Hematopoietic multipotent progenitor cell (in vitro differentiated cells): Measurements from ENCODE around the gene TSLP. TPM values are rescaled to one million over a fixed set of nuclear protein-coding genes. Genes with fewer than 3 reads are reported as not detected.

Source experiments
- DNase-seq, 3 donors: peaks; one replicate each; pipeline ENCODE4 v3.0.0-alpha.2; 2011 to 2015; ENCODE audit warnings: low read depth in 2 of 3, low spot score in 2 of 3
- total RNA-seq: library from RNA; depleted of rRNA; stranded (reverse); fragments of >200 nt; gene quantifications from one replicate; pipeline ENCODE4 v1.2.3, GENCODE V29; 2012

TSLP gene
- total RNA-seq = under 0.01 TPM

- DNase-seq = no peak
These were observed at the start of gene TSLP for GRCh38 chr5:111071413-111071812. TSLP (plus strand) TSS chr5:111071713; CDS start chr5:111071891, 178 bp downstream.

- no peak for DNase-seq
These were observed 49.2 kb upstream of the TSLP start for GRCh38 chr5:111022301-111022700.

DNA sequence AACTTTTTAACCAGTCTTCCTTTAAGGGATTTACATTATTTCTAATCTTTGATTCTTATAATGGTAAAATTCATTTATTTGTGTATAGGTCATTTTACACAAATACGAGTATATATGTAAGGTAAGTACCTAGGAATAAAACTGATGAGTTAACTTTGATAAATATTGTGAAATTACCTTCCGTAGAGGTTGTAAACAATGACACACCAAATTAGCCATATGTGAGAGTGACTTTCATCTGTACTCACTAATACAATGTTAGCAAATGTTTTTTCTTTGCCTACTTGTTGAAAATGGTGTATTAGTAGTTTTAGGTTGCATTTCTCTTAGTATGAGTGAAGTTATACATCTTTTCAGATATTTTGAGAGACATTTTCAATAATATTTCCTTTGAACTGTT, 42.6 kb upstream of the TSLP start:
- DNase-seq = no peak

DNA sequence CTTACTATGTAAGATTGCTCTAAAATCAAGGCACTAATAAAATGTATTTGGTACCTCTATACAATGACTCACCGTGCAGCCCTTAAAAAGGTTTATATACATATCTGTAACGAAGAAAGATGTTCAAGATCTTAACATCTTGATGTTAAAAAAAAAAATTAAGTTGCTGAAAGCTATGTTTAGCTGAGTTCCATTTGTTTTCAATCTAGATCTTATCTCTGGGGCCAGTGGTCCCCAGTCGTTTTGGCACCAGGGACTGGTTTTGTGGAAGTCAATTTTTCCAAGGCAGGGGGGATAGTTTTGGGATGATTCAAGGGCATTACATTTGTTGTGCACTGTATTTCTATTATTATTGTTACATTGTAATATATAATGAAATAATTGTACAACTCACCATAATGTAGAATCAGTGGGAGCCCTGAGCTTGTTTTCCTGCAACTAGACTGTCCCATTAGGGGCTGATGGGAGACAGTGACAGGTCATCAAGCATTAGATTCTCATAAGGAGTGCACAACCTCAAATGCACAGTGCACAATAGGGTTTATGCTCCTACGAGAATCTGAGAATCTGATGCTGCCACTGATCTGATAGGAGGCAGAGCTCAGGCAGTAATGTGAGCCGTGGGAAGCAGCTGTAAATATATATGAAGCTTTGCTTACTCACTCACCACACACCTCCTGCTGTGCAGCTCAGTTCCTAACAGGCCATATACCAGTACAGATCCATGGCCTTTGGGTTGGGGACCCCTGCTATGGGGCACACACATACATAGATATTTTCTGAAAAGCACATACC, 27.6 kb upstream of the TSLP start:
- no peak for DNase-seq

- DNase-seq = no peak
These were observed 13.4 kb upstream of the TSLP start for GRCh38 chr5:111058064-111058463.

DNA sequence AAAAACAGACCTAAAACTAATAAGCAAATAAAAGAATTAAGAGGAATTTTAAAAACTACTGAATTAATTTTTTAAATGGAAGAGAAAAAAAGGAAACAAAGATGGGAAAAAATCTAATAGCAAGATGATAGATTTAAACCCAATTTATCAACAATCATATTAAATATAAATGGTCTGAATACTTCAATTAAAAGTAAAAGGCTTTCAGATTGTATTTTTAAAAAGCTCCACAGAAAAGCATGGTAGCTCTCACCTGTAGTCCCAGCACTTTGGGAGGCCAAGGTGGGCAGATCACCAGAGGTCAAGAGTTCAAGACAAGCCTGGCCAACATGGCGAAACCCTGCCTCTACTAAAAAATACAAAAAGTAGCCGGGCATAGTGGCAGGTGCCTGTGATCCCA, 11.3 kb upstream of the TSLP start:
- DNase-seq = no peak

DNA sequence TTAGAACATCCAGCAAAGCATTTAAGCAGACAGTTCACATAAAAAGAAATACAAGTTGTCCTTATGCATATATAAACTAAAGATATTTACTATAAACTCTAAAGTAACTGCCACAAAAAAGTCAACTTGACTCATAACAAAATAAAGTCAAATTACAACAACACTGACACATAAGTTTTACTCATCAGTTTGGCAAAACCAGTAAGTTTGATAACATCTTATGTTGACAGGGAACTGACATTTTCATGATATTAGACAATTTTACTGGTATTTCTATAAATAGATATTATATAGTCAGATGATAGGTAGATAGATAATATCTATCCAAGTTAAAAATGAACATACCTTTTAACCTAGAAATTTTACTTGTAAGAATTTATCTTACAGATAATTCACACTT, 9.9 kb upstream of the TSLP start:
- DNase-seq = no peak

DNA sequence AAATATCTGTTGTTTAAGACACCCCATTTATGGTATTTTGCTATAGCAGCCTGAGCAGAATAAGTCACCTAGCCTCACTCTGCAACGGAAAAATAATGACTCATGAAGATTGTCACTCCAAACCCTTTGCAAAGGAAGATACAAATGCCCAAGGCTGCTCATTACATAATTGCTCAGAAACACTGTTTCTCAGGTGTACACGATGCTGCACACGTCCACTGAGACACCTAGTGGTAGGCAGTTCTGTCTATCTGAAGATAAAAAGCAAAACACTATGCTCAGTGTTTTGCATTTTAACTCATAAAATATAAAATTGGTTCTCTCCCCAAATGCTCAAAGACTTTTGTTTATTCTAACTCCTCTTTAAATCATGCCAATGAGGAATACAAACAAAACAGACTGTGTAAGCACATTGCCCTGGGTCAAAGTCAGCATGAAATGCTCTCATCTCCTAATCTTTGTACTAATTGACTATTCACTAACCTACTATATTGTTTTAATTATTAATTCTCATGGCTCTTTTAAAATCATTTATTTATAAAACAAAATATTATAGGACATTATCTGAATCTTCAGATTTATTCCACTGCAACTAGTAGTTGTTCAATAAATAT, 7.7 kb upstream of the TSLP start:
- no peak for DNase-seq

DNA sequence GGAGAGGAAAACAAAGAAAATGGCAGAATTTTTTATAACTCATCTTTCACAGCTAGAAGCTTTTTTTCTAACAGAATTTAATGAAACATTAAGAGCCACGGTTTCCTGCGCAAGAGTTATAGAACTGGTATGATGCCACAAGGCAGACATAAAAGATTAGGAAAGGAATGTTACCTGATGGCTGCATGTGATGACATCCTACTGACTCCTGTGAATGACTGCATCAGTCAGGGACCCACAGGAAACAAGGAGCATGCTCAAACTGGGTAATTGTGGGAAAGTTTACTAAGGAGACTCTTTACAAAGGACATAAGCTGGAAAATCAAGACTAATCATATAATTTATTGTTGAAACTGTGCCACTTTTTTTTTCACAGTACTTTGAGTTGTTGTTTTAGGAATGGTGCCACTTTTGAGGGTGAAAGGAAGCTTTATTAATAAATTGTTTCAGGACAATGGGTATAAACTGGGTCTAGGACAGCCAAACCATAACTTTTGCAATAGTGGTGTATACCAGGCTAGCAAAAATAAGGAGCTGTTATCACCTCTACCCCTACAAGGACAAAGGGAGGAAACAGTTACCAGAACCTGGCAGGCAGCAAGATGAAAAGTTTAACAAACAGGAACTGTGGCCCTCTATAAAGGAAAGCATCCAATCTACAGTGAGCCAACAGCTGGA, 5.1 kb upstream of the TSLP start:
- no peak for DNase-seq

DNA sequence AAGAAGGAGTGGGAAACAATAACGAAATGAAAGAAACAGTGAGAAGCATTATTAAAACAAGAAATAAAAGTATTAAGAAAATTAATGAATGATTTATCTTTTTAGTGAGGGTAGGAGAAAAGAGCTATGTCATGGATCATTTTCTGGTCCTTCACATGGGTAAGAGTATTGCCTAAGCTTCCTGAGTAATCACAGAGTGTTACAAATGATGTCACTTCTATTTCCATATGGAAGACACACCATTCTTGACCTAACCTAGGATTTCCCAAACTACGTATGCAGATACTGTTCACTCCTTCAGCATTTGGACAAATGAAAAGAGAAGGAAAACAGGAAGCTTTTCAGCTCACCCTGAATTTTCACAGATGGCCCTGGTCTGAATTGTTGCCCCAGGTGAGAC, 3.3 kb upstream of the TSLP start:
- DNase-seq = no peak

GRCh38 chr5:111069839-111070238, 1.7 kb upstream of the TSLP start:
- no peak for DNase-seq

DNA sequence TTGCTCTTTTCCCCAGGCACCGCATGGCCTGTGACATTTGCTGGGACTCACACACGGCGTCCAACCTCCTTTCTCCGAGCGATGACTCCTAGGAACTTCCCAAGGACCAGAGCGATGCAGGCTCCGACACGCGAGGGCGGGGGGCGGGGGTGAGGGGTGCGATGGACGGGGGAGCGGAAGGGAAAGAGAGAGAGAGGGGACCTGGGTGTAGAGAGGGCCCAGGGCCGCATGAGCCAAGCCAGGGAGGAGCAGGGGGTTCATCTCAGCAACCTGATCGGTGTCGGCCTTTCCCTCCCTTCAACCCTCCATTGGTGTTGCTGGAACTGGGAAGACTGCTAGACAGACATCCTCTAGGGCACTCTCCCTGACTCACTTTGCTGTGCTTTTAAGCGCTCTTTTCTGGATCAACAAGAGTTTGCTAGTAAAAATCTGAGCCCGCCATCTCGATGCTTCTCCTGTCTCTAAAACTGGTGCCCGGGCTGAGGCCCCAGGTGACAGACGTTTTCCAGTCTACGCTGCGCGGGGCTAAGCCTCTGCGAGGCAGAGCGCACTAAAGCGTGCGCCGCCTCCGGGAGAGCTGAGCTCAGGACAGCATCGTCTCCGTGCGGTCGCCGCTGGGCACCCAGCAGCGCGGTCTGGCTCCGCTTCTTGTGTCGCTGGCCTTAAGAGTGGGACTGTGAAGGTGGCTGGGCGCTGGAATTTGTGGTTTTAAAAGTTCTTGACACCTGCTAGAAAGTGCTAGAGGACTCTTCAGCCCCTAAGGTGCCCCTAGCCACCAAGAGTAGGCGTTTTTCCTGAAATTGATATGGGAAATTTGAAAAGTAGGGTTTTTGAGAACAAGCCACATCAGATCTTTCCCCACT, 1.0 kb upstream of the TSLP start:
- DNase-seq = no peak

DNA sequence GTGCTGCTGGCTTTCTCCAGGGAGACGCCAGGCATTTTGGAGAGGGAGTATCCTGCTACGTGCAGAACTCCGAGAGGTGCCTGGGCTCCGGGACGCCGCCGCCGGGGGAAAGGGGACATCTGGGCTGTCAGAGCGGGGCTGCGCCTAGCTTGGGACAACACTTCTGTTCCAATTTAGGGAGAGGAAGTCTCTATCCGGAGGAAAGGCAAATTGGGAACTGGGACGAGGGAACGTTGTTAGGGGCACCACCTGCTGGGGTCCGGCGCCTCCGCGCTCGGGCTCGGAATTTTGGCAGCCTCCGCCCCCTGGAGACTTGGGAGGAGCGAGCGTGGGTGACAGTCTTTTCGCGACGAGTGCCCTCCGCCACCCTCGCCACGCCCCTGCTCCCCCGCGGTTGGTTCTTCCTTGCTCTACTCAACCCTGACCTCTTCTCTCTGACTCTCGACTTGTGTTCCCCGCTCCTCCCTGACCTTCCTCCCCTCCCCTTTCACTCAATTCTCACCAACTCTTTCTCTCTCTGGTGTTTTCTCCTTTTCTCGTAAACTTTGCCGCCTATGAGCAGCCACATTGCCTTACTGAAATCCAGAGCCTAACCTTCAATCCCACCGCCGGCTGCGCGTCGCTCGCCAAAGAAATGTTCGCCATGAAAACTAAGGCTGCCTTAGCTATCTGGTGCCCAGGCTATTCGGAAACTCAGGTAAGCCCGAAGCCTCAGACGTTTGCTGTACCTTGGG, 1.6 kb downstream of the TSLP start:
- peak in 2 of 3 donors; percentile 48 to 52 for DNase-seq

- DNase-seq = no peak
These were observed 2.7 kb downstream of the TSLP start for GRCh38 chr5:111074244-111074643.

DNA sequence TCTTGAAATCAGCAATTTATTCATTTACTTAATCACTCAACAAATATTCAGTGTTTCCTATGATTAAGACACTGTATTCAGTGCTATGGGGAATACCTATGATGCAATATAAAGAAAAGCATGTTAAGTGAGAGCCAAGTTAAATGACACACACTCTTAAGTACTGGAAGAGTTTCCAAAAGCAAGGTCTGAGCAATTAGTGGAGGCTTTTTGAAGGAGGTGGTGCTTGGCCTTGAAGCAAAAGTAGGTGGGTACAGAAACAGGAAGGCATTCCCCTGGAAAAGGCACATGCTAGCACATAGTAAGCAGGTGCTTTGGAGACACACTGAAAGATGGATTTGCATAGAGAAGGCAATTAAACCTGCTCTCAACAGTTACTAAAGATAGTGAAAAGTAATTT, 4.0 kb downstream of the TSLP start:
- no peak for DNase-seq

- DNase-seq = no peak
These were observed 4.6 kb downstream of the TSLP start for GRCh38 chr5:111076091-111076490.

- no peak for DNase-seq
These were observed 6.2 kb downstream of the TSLP start for GRCh38 chr5:111077678-111078077.

DNA sequence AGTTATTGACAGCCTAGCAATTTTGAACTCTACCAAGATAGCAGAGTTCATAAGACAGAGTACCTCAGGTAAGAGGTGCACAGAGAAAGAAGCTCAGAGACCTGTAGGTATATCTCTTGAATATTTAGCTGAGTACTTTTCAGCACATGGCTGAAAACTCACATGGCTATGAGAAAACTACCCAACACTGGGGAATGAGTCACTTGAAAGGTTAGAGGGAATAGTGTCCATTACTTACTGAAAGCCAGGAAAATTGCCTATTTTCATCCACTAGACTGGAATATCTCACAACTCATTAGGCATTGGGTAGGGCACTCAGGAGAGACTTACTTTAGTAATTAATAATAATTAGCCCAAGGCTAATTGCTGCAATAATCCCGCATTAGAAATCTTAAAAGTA, 8.3 kb downstream of the TSLP start:
- no peak for DNase-seq

- peak in 2 of 3 donors; percentile 63 to 91 for DNase-seq
These were observed 11.8 kb downstream of the TSLP start for GRCh38 chr5:111083323-111083722.
